Mesenchymal stem cell (in vitro differentiated cells and primary cell): ENCODE results near the gene SYNC.
"Not testable (repeated sequence)": the region's sequence is repeated elsewhere in the genome, so short reads cannot be mapped to it uniquely, and the experiment has no call there.

Source experiments
- DNase-seq: peaks from one replicate; pipeline ENCODE4 v3.0.0-alpha.2; 2013
- H2AFZ ChIP-seq: one replicate; pipeline ENCODE4 v1.6.1; 2013; ENCODE audit warnings: low read depth, mild to moderate bottlenecking, control low read depth, inconsistent platforms, low read length, moderate library complexity
- H2AK5ac ChIP-seq: 2 replicates; pipeline ENCODE4 v1.6.1; 2013; ENCODE audit warnings: low read length, moderate library complexity, mild to moderate bottlenecking, inconsistent platforms; ENCODE audit not compliant: severe bottlenecking
- H2BK120ac ChIP-seq: one replicate; pipeline ENCODE4 v1.6.1; 2013; ENCODE audit warnings: low read depth, mild to moderate bottlenecking, inconsistent platforms, low read length, moderate library complexity
- H2BK12ac ChIP-seq, 2 experiments: one replicate each; pipeline ENCODE4 v1.6.1; 2013; ENCODE audit warnings: inconsistent platforms in 2 of 2, low read length in 2 of 2, mild to moderate bottlenecking in 2 of 2, moderate library complexity in 2 of 2, control low read depth in 1 of 2
- H2BK15ac ChIP-seq: one replicate; pipeline ENCODE4 v1.6.1; 2013; ENCODE audit warnings: mild to moderate bottlenecking, low read depth, inconsistent platforms; ENCODE audit not compliant: poor library complexity, severe bottlenecking
- H2BK5ac ChIP-seq: 2 replicates; pipeline ENCODE4 v1.6.1; 2013; ENCODE audit warnings: low read depth, mild to moderate bottlenecking, low read length, control low read depth, inconsistent platforms; ENCODE audit not compliant: poor library complexity, severe bottlenecking
- H3K14ac ChIP-seq, 2 experiments: one replicate each; pipeline ENCODE4 v1.6.1; 2013; ENCODE audit warnings: inconsistent platforms in 2 of 2, low read length in 2 of 2, control low read depth in 1 of 2, mild to moderate bottlenecking in 1 of 2, moderate library complexity in 1 of 2
- H3K18ac ChIP-seq, 2 experiments: one replicate each; pipeline ENCODE4 v1.6.1; 2013; ENCODE audit warnings: inconsistent platforms in 2 of 2, low read length in 2 of 2, control low read depth in 1 of 2, low read depth in 1 of 2, mild to moderate bottlenecking in 1 of 2
- H3K23ac ChIP-seq, 2 experiments: one replicate each; pipeline ENCODE4 v1.6.1; 2013; ENCODE audit warnings: inconsistent platforms in 2 of 2, low read length in 2 of 2, mild to moderate bottlenecking in 2 of 2, moderate library complexity in 2 of 2, control low read depth in 1 of 2
- H3K27ac ChIP-seq: 2 replicates; pipeline ENCODE4 v1.5.1; 2013; ENCODE audit warnings: mild to moderate bottlenecking, moderate library complexity, low read length, control low read depth, inconsistent platforms; ENCODE audit not compliant: poor library complexity, severe bottlenecking
- H3K27me3 ChIP-seq, 2 experiments: 2 replicates each; pipeline versions ENCODE4 v1.6.1 to v1.7.0; 2013; ENCODE audit warnings: low read length in 2 of 2, mild to moderate bottlenecking in 2 of 2, moderate library complexity in 2 of 2, control low read depth in 1 of 2, inconsistent platforms in 1 of 2; ENCODE audit not compliant: control insufficient read depth in 1 of 2, insufficient read depth in 1 of 2
- H3K36me3 ChIP-seq, 2 experiments: 2 replicates each; pipeline versions ENCODE4 v1.6.1 to v1.7.0; 2013; ENCODE audit warnings: low read length in 2 of 2, control low read depth in 1 of 2, inconsistent platforms in 1 of 2, low read depth in 1 of 2, mild to moderate bottlenecking in 1 of 2; ENCODE audit not compliant: insufficient read depth in 2 of 2, control insufficient read depth in 1 of 2
- H3K4ac ChIP-seq, 2 experiments: one replicate each; pipeline ENCODE4 v1.6.1; 2013; ENCODE audit warnings: inconsistent platforms in 2 of 2, low read length in 2 of 2, mild to moderate bottlenecking in 2 of 2, moderate library complexity in 2 of 2, control low read depth in 1 of 2, low read depth in 1 of 2
- H3K4me1 ChIP-seq: 2 replicates; pipeline ENCODE4 v1.6.1; 2013; ENCODE audit warnings: low read depth, low read length, control low read depth; ENCODE audit not compliant: control insufficient read depth, insufficient read depth
- H3K4me2 ChIP-seq: 2 replicates; pipeline ENCODE4 v1.6.1; 2013; ENCODE audit warnings: low read length, mild to moderate bottlenecking, inconsistent platforms; ENCODE audit not compliant: poor library complexity, severe bottlenecking
- H3K4me3 ChIP-seq, 2 experiments: 2 replicates each; pipeline versions ENCODE4 v1.5.1 to v1.7.0; 2013; ENCODE audit warnings: low read length in 2 of 2, mild to moderate bottlenecking in 2 of 2, control low read depth in 1 of 2, low read depth in 1 of 2; ENCODE audit not compliant: insufficient read depth in 1 of 2
- H3K79me1 ChIP-seq: replicated peaks from 2 replicates; pipeline ENCODE4 v1.6.1; 2013; ENCODE audit warnings: mild to moderate bottlenecking, control low read depth, low read length, inconsistent platforms; ENCODE audit not compliant: poor library complexity, severe bottlenecking
- H3K9ac ChIP-seq: 2 replicates; pipeline ENCODE4 v1.7.0; 2013; ENCODE audit warnings: mild to moderate bottlenecking, low read length, moderate library complexity
- H3K9me3 ChIP-seq: 2 replicates; pipeline ENCODE4 v1.7.0; 2013; ENCODE audit warnings: mild to moderate bottlenecking, low read length; ENCODE audit not compliant: control insufficient read depth
- H4K8ac ChIP-seq: one replicate; pipeline ENCODE4 v1.6.1; 2013; ENCODE audit warnings: inconsistent platforms, mild to moderate bottlenecking, low read length, moderate library complexity
- H4K91ac ChIP-seq: one replicate; pipeline ENCODE4 v1.6.1; 2013; ENCODE audit warnings: mild to moderate bottlenecking, low read length, inconsistent platforms
- WGBS: methylation state at CpG from one replicate; pipeline ENCODE4 v1.1.7; 2013; ENCODE audit warnings: mixed read lengths; 5-methylcytosine and 5-hydroxymethylcytosine counted together

SYNC gene

GRCh38 chr1:32650248-32650751 is 52.3 kb downstream of the SYNC start, which contains the start of gene ZBTB8OS:
Gene ZBTB8OS, minus strand, starts transcription at chr1:32650550. Its CDS starts 21 bp downstream, at chr1:32650529.
- Histone ChIP-seq H3K18ac (peak within 1 kb of the TSS; percentile 95 to 99), H3K14ac (peak within 1 kb of the TSS in 1 of 2 experiments; percentile 94), H3K27me3 (no peaks in the 10 kb centered on the region), H2BK120ac (peak within 1 kb of the TSS; percentile 90), H3K9ac (peak within 1 kb of the TSS; percentile 100), H4K8ac (peak within 1 kb of the TSS; percentile 100), H3K4ac (peak within 1 kb of the TSS; percentile 98 to 100), H3K27ac (peak within 1 kb of the TSS; percentile 100), H3K23ac (peak within 1 kb of the TSS in 1 of 2 experiments; percentile 24), H3K36me3 (peaks cover 20 to 38% of the 10 kb centered on the region in 2 experiments), H4K91ac (peak within 1 kb of the TSS; percentile 100), H3K9me3 (no peaks in the 10 kb centered on the region), H3K4me2 (peak within 1 kb of the TSS; percentile 96), H3K79me1 (peaks cover 1% of the 10 kb centered on the region), H2BK15ac (peak within 1 kb of the TSS; percentile 93), H2BK5ac (peak within 1 kb of the TSS; percentile 98), H2AFZ (peak within 1 kb of the TSS; percentile 93), H2BK12ac (peak within 1 kb of the TSS; percentile 55 to 63), H3K4me3 (peak within 1 kb of the TSS; percentile 85 to 92), H3K4me1 (peaks cover 12% of the 10 kb centered on the region), H2AK5ac (peak within 1 kb of the TSS; percentile 99)
- 0% methylated on average over 21 of the region's 21 CpGs for WGBS
- DNase-seq, result peak; percentile 96

DNA sequence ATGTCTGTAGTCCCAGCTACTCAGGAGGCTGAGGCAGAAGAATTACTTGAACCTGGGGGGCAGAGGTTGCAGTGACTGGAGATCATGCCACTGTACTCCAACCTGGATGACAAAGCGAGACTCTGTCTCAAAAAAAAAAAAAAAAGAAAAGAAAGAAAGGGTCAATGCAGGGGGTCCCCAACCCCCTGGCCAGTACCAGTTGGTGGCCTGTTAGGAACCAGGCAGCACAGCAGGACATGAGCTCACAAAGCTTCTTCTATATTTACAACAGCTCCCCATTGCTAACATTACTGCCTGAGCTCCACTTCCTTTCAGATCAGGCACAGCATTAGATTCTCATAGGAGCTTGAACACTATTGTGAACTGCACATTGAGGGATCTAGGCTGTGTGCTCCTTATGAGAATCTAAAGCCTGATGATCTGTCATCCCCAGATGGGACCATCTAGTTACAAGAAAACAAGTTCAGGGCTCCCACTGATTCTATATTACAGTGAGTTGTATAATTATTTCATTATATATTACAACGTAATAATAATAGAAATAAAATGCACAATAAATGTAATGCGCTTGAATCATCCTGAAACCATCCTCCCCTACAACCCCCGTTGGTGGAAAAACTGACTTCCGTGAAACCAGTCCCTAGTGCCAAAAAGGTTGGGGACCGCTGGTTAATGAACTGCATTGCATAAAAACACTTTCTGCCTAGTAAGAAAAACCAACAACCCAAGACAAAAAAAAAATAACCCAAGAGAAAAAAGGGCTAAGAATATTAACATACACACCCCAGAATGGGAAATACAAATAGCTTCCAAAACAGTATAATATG is 55.0 kb downstream of the SYNC start:
- 96% methylated on average over 6 of the region's 6 CpGs for WGBS
- Histone ChIP-seq H3K36me3 (peaks cover 6 to 13% of the 10 kb centered on the region in 2 experiments), H3K27me3 (no peaks in the 10 kb centered on the region), H3K79me1 (peaks cover 1% of the 10 kb centered on the region), H2BK120ac (no peak overlapping the region), H3K9ac (peak overlapping the region; percentile 30), H2AK5ac (no peak overlapping the region), H3K4ac (no peak overlapping the region), H3K9me3 (no peaks in the 10 kb centered on the region), H2BK12ac (no peak overlapping the region), H3K4me3 (no peak overlapping the region), H4K91ac (no peak overlapping the region), H4K8ac (no peak overlapping the region), H2AFZ (no peak overlapping the region), H3K4me2 (no peak overlapping the region), H3K14ac (no peak overlapping the region), H3K4me1 (peaks cover 5% of the 10 kb centered on the region), H2BK15ac (no peak overlapping the region), H3K18ac (no peak overlapping the region), H3K27ac (no peak overlapping the region), H3K23ac (no peak overlapping the region), H2BK5ac (no peak overlapping the region)
- no peak for DNase-seq

GRCh38 chr1:32644426-32644825 is 58.1 kb downstream of the SYNC start:
- no peak overlapping the region for H2BK12ac ChIP-seq
- no peak overlapping the region for H4K8ac ChIP-seq
- H2BK5ac ChIP-seq, result no peak overlapping the region
- H3K27ac ChIP-seq, result no peak overlapping the region
- no peak overlapping the region for H2BK120ac ChIP-seq
- H3K4me1 ChIP-seq, result peaks cover 5% of the 10 kb centered on the region
- no peak overlapping the region for H3K18ac ChIP-seq
- no peak overlapping the region for H3K14ac ChIP-seq
- no peaks in the 10 kb centered on the region for H3K9me3 ChIP-seq
- peaks cover 3 to 13% of the 10 kb centered on the region in 2 experiments for H3K36me3 ChIP-seq
- no peak overlapping the region for H2AFZ ChIP-seq
- no peak overlapping the region for H2BK15ac ChIP-seq
- no peak for DNase-seq
- H2AK5ac ChIP-seq, result no peak overlapping the region
- H3K4ac ChIP-seq, result no peak overlapping the region
- H3K4me3 ChIP-seq, result no peak overlapping the region
- no peak overlapping the region for H4K91ac ChIP-seq
- H3K9ac ChIP-seq, result no peak overlapping the region
- H3K23ac ChIP-seq, result no peak overlapping the region
- WGBS, result no CpG with 5 or more reads among the region's 4 CpGs
- H3K4me2 ChIP-seq, result no peak overlapping the region
- no peaks in the 10 kb centered on the region for H3K27me3 ChIP-seq
- H3K79me1 ChIP-seq, result peaks cover 4% of the 10 kb centered on the region

- H4K8ac ChIP-seq, H3K27me3 ChIP-seq, H3K18ac ChIP-seq, H3K4me3 ChIP-seq, H2BK12ac ChIP-seq, H3K23ac ChIP-seq, H3K4me1 ChIP-seq, H3K9me3 ChIP-seq, H3K27ac ChIP-seq, H2AK5ac ChIP-seq, H2AFZ ChIP-seq, H3K4ac ChIP-seq, H4K91ac ChIP-seq, H3K14ac ChIP-seq, H3K4me2 ChIP-seq, H3K79me1 ChIP-seq, H3K9ac ChIP-seq, DNase-seq, H2BK120ac ChIP-seq, H2BK15ac ChIP-seq, H2BK5ac ChIP-seq: not testable (repeated sequence)
- H3K36me3 ChIP-seq, result peaks cover 3 to 16% of the 10 kb centered on the region in 2 experiments
- WGBS, result 73% methylated on average over 8 of the region's 8 CpGs
Measured at GRCh38 chr1:32642292-32642827, 60.2 kb downstream of the SYNC start.
